Heart left ventricle (tissue), 16 donors: ENCODE data around the gene TNRC6C. TPM values are rescaled to one million over a fixed set of nuclear protein-coding genes. Genes with fewer than 3 reads are reported as not detected.
A peak's percentile ranks its signal among the peaks of the same experiment; 100 is the strongest.

Experiments used
- ATAC-seq, 4 donors: fragments of 200-7000 bp; cut with Tn5 transposase; one replicate each; pipeline ENCODE4 v1.9.1; 2020 to 2022; ENCODE audit warnings: moderate library complexity in 4 of 4, mild to moderate bottlenecking in 3 of 4, moderate number of reproducible peaks in 1 of 4
- DNase-seq, 5 donors: peaks; one replicate each; pipeline ENCODE4 v3.0.0-alpha.2; 2020
- H3K27ac ChIP-seq, 12 donors: fragments of 200-600 bp; sonication (generic) in 4 of 12; one replicate each; pipeline versions ENCODE4 v1.5.0 to v1.8.0; 2016 to 2022; ENCODE audit warnings: mild to moderate bottlenecking in 2 of 12
- H3K27me3 ChIP-seq, 9 donors: fragments of 200-600 bp; sonication (generic) in 2 of 9; one replicate each; pipeline versions ENCODE4 v1.5.1 to v1.8.0; 2016 to 2022; ENCODE audit warnings: mild to moderate bottlenecking in 3 of 9
- H3K36me3 ChIP-seq, 9 donors: fragments of 200-600 bp; sonication (generic) in 2 of 9; one replicate each; pipeline versions ENCODE4 v1.5.0 to v1.8.0; 2018 to 2022; ENCODE audit warnings: mild to moderate bottlenecking in 2 of 9
- H3K4me1 ChIP-seq, 12 donors: fragments of 200-600 bp; sonication (generic) in 4 of 12; one replicate each; pipeline versions ENCODE4 v1.5.0 to v1.8.0; 2016 to 2022; ENCODE audit warnings: mild to moderate bottlenecking in 3 of 12
- H3K4me3 ChIP-seq, 12 donors: fragments of 200-600 bp; sonication (generic) in 4 of 12; one replicate each; pipeline versions ENCODE4 v1.5.0 to v1.8.0; 2017 to 2022; ENCODE audit warnings: mild to moderate bottlenecking in 9 of 12, moderate library complexity in 4 of 12
- H3K9me3 ChIP-seq, 12 donors: fragments of 200-600 bp; sonication (generic) in 4 of 12; one replicate each; pipeline versions ENCODE4 v1.5.0 to v1.8.0; 2016 to 2022; ENCODE audit warnings: mild to moderate bottlenecking in 1 of 12
- CTCF ChIP-seq, 12 donors: fragments of 200-600 bp; sonication (generic) in 4 of 12; IDR thresholded peaks; one replicate each; pipeline versions ENCODE4 v1.5.0 to v1.8.0; 2018 to 2022; ENCODE audit warnings: antibody characterized with exemption in 12 of 12, mild to moderate bottlenecking in 5 of 12
- POLR2A ChIP-seq, 2 donors: fragments of 450-650 bp; IDR thresholded peaks; one replicate each; pipeline ENCODE4 v1.6.1; 2017; ENCODE audit warnings: antibody characterized with exemption in 2 of 2, mild to moderate bottlenecking in 2 of 2, moderate library complexity in 2 of 2
- WGBS, 4 donors: extraction: QIAGEN DNeasy Blood & Tissue Kit in 2 of 4; methylation state at CpG; one replicate each; pipeline versions ENCODE4 v1.1.5 to v1.1.7; 2013 to 2018; 5-methylcytosine and 5-hydroxymethylcytosine counted together
- intact Hi-C, 10 donors: fragments of 100-400 bp; cut with DNase I; formaldehyde crosslinking; loops; one replicate each; pipeline versions ENCODE4 v1.11.1 to v1.14.2; 2022
- polyA plus RNA-seq, 2 donors: library from polyadenylated mRNA; stranded (reverse); fragments of 200-250 nt; gene quantifications; one replicate each; pipeline ENCODE4 v1.2.3, GENCODE V29; 2013
- total RNA-seq, 9 donors: library from RNA; depleted of rRNA in 2 of 9; stranded (reverse); fragments of >200 nt in 2 of 9; fragmentation: NEBNext Ultra II Directional in 3 of 9; extraction: Animal tissue kit (Norgen Biotek cat#: 25700) in 3 of 9; gene quantifications; one replicate each; pipeline versions ENCODE4 v1.1.0 to v1.2.4, GENCODE V29; 2016 to 2023
- donor health status: ischemic (EF 13 %, LVEDD 7.1; RV severe dilation, severe dysfunction).
- donor health status: healthy with polysubstance abuse.
- donor health status: DM: no; HTN: yes; CAD: no.
- donor health status: DM: no; HTN: no; CAD: no.
- donor health status: ischemic (EF 25% LVEDD 6.9; RV normal size, moderate dysfunction).
- donor health status: ischemic (EF 25% LVEDD 5.7; RV mildly dilated, moderate dysfunction).
- donor health status: healthy.
- donor health status: DM: yes; HTN: yes; CAD: no.
- donor health status: ischemic (EF 35%, LVEDD 5.7; RV mildly dilated, moderate dysfunction).
- donor health status: nonischemic (EF 11% LVEDD 7.7; RV severe dilation, severe dysfunction).
- donor health status: DM: yes; HTN: yes; CAD: no.
- donor health status: PGD.
- donor health status: ischemic (EF 29% LVEDD 5.4; RV normal size, mild dysfunction).
- donor health status: nonischemic (EF 23%, LVEDD 6.1; RV moderate dilation, normal function).

TNRC6C gene
- total and polyA plus RNA-seq, 11 donors, result 7.7 to 24.7 (median 19.0) TPM

- H3K36me3 ChIP-seq, result peaks cover 0 to 37% (median 23%) of the 10 kb centered on the region in 9 donors
- intact Hi-C loops, result no loop called here
- DNase-seq (no peak), ATAC-seq (no peak)
- TF ChIP-seq POLR2A (IDR thresholded peaks at IDR 0.05) (no peak), CTCF (IDR thresholded peaks at IDR 0.05) (no peak)
- no peaks in the 10 kb centered on the region for H3K27me3 ChIP-seq
- WGBS, 4 donors, result 81 to 90% (median 87%) methylated on average over 4 to 5 of the region's 5 CpGs
- H3K4me1 ChIP-seq, result peaks cover 0 to 70% (median 14%) of the 10 kb centered on the region in 12 donors
- H3K4me3 ChIP-seq, result no peak overlapping the region
- H3K27ac ChIP-seq, result peak overlapping the region; percentile 2 to 98 (median 92)
- H3K9me3 ChIP-seq, result no peaks in the 10 kb centered on the region
These were observed 81.1 kb downstream of the TNRC6C start for GRCh38 chr17:78039581-78039980.

GRCh38 chr17:78040440-78041385, 82.2 kb downstream of the TNRC6C start:
- intact Hi-C loops, result loop anchor here in 1 of 10 donors (2.0 kb wide), 1 partner anchor 42 kb away; no protein-coding TSS in a partner anchor
- Histone ChIP-seq H3K9me3 (no peaks in the 10 kb centered on the region), H3K4me3 (peak overlapping the region; percentile 18 to 68 (median 56)), H3K27me3 (no peaks in the 10 kb centered on the region), H3K27ac (peak overlapping the region; percentile 80 to 98 (median 92)), H3K4me1 (peaks cover 0 to 64% (median 15%) of the 10 kb centered on the region in 12 donors), H3K36me3 (peaks cover 0 to 28% (median 15%) of the 10 kb centered on the region in 9 donors)
- peak in 3 of 12 donors; percentile 13 to 20 (median 19) for TF ChIP-seq CTCF (IDR thresholded peaks at IDR 0.05)
- peak in 1 of 2 donors; percentile 32 for TF ChIP-seq POLR2A (IDR thresholded peaks at IDR 0.05)
- ATAC-seq (peak; percentile 74 to 87 (median 82)), DNase-seq (peak; percentile 50 to 84 (median 79))
- WGBS, 4 donors, result 21 to 33% (median 29%) methylated on average over 36 to 44 of the region's 44 CpGs

GRCh38 chr17:78041386-78042179, 83.1 kb downstream of the TNRC6C start:
- Histone ChIP-seq H3K4me1 (peaks cover 0 to 61% (median 15%) of the 10 kb centered on the region in 12 donors), H3K9me3 (no peaks in the 10 kb centered on the region), H3K4me3 (peak overlapping the region; percentile 18 to 68 (median 56)), H3K27ac (peak overlapping the region; percentile 80 to 98 (median 92)), H3K27me3 (no peaks in the 10 kb centered on the region), H3K36me3 (peaks cover 0 to 31% (median 12%) of the 10 kb centered on the region in 9 donors)
- ATAC-seq (peak in 3 of 4 donors; percentile 1 to 25 (median 13)), DNase-seq (no peak)
- no peak for TF ChIP-seq POLR2A (IDR thresholded peaks at IDR 0.05)
- TF ChIP-seq CTCF (IDR thresholded peaks at IDR 0.05), result no peak
- intact Hi-C loops, result loop anchor here in 1 of 10 donors (2.0 kb wide), 1 partner anchor 41 kb away; no protein-coding TSS in a partner anchor
- 32 to 40% (median 38%) methylated on average over 6 of the region's 6 CpGs for WGBS, 4 donors
